Testis (tissue), 3 donors: ENCODE results near the gene RASD2. TPM values are rescaled to one million over a fixed set of nuclear protein-coding genes. Genes with fewer than 3 reads are reported as not detected.

ENCODE experiments used
- DNase-seq: peaks from one replicate; pipeline ENCODE4 v3.0.0-alpha.2; 2019
- H3K27ac ChIP-seq, 2 donors: fragments of 200-600 bp; sonication (generic); one replicate each; pipeline ENCODE4 v1.5.1; 2019
- H3K27me3 ChIP-seq: fragments of 200-600 bp; sonication (generic); one replicate; pipeline ENCODE4 v1.5.1; 2019
- H3K36me3 ChIP-seq: fragments of 200-600 bp; sonication (generic); one replicate; pipeline ENCODE4 v1.5.1; 2017; ENCODE audit warnings: low read depth; ENCODE audit errors: missing control alignments
- H3K4me1 ChIP-seq: fragments of 200-600 bp; sonication (generic); one replicate; pipeline ENCODE4 v1.5.1; 2019
- H3K4me3 ChIP-seq, 2 donors: fragments of 200-600 bp; sonication (generic); one replicate each; pipeline ENCODE4 v1.5.1; 2017 to 2019
- H3K9me3 ChIP-seq: fragments of 200-600 bp; sonication (generic); one replicate; pipeline ENCODE4 v1.5.1; 2017
- POLR2A ChIP-seq: fragments of 450-650 bp; IDR thresholded peaks from one replicate; pipeline ENCODE4 v1.6.1; 2017; ENCODE audit warnings: antibody characterized with exemption, mild to moderate bottlenecking, moderate library complexity
- WGBS, 2 donors: methylation state at CpG; one replicate each; pipeline ENCODE4 v1.1.5; 2018; 5-methylcytosine and 5-hydroxymethylcytosine counted together
- intact Hi-C: fragments of 100-400 bp; cut with DNase I; formaldehyde crosslinking; loops from one replicate; pipeline ENCODE4 v1.15.1; 2023; ENCODE audit warnings: low total_unique reads
- polyA plus RNA-seq: library from polyadenylated mRNA; stranded (reverse); fragments of 350-450 nt; fragmentation: Illumina TruSeq; extraction: RNeasy Lipid Tissue Mini Kit (QIAGEN cat#74804); gene quantifications from one replicate; pipeline ENCODE4 v1.2.3, GENCODE V29; 2014; ENCODE audit warnings: low read depth, low replicate concordance; ENCODE audit not compliant: insufficient read depth
- total RNA-seq, 2 donors: library from RNA; depleted of rRNA; stranded (reverse); fragments of >200 nt; gene quantifications; one replicate each; pipeline ENCODE4 v1.2.3, GENCODE V29; 2016
- TF ChIP-seq, protein P1 (sequence below), 3 experiments: fragments of 450-650 bp in 2 of 3; fragments of 200-600 bp in 1 of 3; sonication (generic) in 1 of 3; IDR thresholded peaks; one replicate each; pipeline ENCODE4 v1.5.1; 2016 to 2019; ENCODE audit warnings: antibody characterized with exemption in 3 of 3, mild to moderate bottlenecking in 2 of 3, moderate library complexity in 1 of 3

The RASD2 gene
- total and polyA plus RNA-seq, 3 donors from 2014 or later, result 1.2 to 1.7 (median 1.7) TPM

DNA sequence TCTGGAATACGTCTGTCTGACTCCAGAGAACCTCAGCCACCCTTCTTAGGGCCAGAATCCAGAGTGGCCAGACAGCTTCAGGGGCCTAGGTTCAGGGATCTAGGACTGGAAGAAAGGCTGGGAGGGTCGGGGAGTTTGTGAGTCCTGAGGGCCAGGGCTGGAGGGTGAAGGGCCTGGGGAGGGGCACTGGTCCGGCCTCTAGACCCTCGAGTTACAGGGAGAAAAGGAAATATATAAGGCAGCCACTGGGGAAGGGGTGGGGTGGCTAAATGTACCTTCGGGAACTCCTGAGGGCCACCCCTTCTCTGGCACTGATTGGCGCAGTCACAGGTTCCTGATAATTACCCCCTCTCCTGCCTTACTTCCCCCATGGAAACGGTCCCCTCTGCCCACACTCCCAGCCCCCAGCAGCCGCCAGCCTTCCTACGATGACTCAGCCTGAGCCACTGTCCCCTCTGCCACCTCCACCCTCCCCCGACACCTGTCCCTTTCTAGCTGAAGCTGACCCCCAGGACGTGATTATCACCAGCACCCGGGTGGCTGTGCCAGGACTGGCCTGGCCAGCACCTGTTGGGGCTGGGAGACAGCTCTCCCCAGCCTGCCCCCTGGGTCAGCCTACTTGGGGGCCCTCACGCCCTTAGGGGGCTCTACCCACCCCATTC, 50.1 kb downstream of the RASD2 start:
- H3K9me3 ChIP-seq, result no peaks in the 10 kb centered on the region
- intact Hi-C loops, result no loop called here
- H3K36me3 ChIP-seq, result no peaks in the 10 kb centered on the region
- peaks cover 13% of the 10 kb centered on the region for H3K4me1 ChIP-seq
- TF ChIP-seq, protein P1, sequence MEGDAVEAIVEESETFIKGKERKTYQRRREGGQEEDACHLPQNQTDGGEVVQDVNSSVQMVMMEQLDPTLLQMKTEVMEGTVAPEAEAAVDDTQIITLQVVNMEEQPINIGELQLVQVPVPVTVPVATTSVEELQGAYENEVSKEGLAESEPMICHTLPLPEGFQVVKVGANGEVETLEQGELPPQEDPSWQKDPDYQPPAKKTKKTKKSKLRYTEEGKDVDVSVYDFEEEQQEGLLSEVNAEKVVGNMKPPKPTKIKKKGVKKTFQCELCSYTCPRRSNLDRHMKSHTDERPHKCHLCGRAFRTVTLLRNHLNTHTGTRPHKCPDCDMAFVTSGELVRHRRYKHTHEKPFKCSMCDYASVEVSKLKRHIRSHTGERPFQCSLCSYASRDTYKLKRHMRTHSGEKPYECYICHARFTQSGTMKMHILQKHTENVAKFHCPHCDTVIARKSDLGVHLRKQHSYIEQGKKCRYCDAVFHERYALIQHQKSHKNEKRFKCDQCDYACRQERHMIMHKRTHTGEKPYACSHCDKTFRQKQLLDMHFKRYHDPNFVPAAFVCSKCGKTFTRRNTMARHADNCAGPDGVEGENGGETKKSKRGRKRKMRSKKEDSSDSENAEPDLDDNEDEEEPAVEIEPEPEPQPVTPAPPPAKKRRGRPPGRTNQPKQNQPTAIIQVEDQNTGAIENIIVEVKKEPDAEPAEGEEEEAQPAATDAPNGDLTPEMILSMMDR (IDR thresholded peaks at IDR 0.05), result no peak
- TF ChIP-seq POLR2A, result no peak
- no peak for DNase-seq
- no peak overlapping the region for H3K4me3 ChIP-seq
- 84 to 86% methylated on average over 13 of the region's 13 CpGs for WGBS, 2 donors
- no peak overlapping the region for H3K27ac ChIP-seq
- no peaks in the 10 kb centered on the region for H3K27me3 ChIP-seq

DNA sequence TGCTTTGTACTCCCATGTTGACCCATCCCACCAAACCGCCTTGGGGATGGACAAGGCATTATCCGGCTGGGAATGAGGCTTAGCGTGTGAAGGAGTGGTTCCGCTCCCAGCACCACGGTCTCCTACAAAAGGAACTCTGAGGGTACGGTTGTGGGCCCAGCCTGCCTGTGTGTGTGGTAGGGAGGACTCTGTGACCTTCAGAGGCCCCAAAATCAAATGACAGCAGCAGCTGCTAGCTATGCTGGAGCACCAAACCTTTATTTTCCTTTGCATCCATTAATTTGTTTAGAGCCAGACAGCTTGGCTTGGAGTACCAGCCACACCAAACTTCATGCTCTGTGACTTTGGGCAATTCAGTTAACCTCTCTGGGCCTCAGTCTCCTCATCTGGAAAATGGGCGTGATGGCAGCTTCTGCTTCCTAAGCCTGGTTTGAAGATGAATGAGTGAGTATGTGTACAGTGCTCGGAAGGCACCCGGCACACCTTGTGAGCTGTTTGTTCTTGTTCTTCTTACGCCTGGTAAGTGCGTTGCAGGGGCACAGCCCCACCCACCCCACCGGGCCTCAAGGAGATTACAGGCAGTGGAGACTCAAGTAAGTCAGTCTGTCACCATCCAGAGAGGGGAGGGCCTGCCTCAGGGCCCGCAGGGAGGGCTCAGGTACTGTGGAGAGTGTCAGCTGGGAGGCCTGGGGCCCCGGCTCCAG, 51.2 kb downstream of the RASD2 start:
- 89 to 96% methylated on average over 11 to 13 of the region's 14 CpGs for WGBS, 2 donors
- Histone ChIP-seq H3K9me3 (no peaks in the 10 kb centered on the region), H3K36me3 (no peaks in the 10 kb centered on the region), H3K4me1 (peaks cover 13% of the 10 kb centered on the region), H3K4me3 (no peak overlapping the region), H3K27me3 (no peaks in the 10 kb centered on the region), H3K27ac (peak overlapping the region in 1 of 2 donors; percentile 31)
- TF ChIP-seq POLR2A, result no peak
- TF ChIP-seq, protein P1 (IDR thresholded peaks at IDR 0.05), result no peak
- no peak for DNase-seq
- intact Hi-C loops, result no loop called here

DNA sequence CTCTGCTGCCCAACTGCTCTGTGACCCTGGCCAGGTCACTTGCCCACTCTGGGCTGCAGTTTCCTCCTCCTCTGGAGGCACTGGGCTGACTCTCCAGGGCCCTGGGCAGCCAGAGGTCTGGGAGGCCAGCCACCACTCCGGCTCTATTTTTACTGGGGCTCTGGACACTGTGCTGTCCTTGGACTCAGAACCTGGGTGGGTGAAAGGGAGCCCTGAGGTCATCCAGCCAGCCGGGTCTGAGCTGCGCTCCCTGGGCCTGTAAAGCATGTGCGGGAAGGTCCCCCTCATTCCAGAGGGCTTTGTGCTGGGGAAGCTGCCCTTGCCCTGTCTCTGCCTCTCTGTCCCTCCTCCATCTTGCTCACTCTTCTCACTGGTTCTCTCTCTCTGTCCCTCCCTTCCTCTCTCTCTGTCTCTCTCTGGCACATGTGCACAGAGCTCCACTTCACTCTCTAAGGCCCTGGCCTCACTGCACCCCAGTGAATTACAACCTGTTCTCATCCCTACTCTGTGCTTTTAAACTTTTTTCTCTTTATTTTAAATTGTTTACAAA, 51.9 kb downstream of the RASD2 start:
- Histone ChIP-seq H3K4me3 (no peak overlapping the region), H3K27me3 (no peaks in the 10 kb centered on the region), H3K4me1 (peaks cover 13% of the 10 kb centered on the region), H3K36me3 (no peaks in the 10 kb centered on the region), H3K9me3 (no peaks in the 10 kb centered on the region), H3K27ac (peak overlapping the region; percentile 11 to 31)
- no peak for DNase-seq
- WGBS, 2 donors, result 23% methylated on average over 4 of the region's 4 CpGs; no CpG with 5 or more reads in 1 of the 2 donors
- TF ChIP-seq, protein P1 (IDR thresholded peaks at IDR 0.05), result no peak
- TF ChIP-seq POLR2A, result no peak
- intact Hi-C loops, result no loop called here

DNA sequence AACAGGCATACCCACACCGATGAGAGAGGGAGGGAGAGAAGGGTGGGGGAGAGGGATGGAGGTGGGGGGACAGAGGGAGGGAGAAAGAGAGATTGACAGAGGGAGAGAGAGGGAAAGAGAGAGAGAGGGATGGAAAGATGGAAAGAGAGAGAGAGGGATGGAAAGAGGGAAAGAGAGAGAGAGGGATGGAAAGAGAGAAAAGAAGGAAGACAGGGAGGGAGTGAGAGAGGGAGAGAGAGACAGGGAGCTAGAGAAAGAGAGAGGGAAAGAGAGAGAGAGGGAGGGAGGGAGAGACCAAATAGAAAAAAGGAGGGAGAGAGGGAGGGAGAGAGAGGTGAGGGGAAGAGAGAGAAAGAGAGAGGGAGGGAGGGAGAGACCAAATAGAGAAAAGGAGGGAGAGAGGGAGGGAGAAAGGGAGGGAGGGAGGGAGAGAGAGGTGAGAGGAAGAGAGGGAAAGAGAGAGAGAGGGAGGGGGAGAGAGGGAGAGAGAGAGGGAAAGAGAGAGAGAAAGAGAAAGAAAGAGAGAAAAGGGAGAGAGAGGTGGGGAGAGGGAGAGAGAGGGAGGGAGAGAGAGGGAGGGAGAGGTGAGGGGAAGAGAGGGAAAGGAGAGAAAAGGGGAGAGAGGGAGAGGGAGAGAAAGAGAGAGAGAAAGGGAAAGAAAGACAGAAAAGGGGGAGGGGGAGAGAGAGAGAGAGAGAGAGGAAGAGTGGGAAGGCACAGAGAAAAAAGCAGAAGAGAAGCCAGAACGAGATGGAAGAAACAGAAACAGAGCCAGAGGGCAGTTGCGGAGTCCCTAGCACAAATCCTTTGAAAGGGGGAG, 52.6 kb downstream of the RASD2 start:
- Histone ChIP-seq H3K36me3 (no peaks in the 10 kb centered on the region), H3K27me3 (no peaks in the 10 kb centered on the region), H3K4me1 (peaks cover 13% of the 10 kb centered on the region), H3K27ac (peak overlapping the region; percentile 11 to 31), H3K9me3 (no peaks in the 10 kb centered on the region), H3K4me3 (no peak overlapping the region)
- no peak for DNase-seq
- TF ChIP-seq POLR2A, result no peak
- TF ChIP-seq, protein P1 (IDR thresholded peaks at IDR 0.05), result no peak
- intact Hi-C loops, result no loop called here
- 37 to 55% methylated on average over 3 of the region's 3 CpGs for WGBS, 2 donors
